ENCODE measurements around the gene GNS.

GRCh38 chr12:64707926-64708325, 51.3 kb downstream of the GNS start:
- TF ChIP-seq USF2 (IDR thresholded peaks at IDR 0.05; ENCODE audit: low read depth, low read length): no peak
- TF ChIP-seq POLR2A (IDR thresholded peaks at IDR 0.05; ENCODE audit: low read depth, low read length): no peak
- no peak for TF ChIP-seq CTCF (conservative IDR thresholded peaks at IDR 0.05; ENCODE audit: low read depth, low read length)

Data from IMR-90 (cell line).